Naive B cell (primary cell): ENCODE results near the gene SLC4A11. TPM values are rescaled to one million over a fixed set of nuclear protein-coding genes. Genes with fewer than 3 reads are reported as not detected.
"Not testable (repeated sequence)": the region's sequence is repeated elsewhere in the genome, so short reads cannot be mapped to it uniquely, and the experiment has no call there.

ENCODE experiments used
- ATAC-seq, 2 donors: fragments of 150-1000 bp; cut with Tn5 transposase; 2 replicates each; pipeline ENCODE4 v1.10.0; 2021; ENCODE audit warnings: low read depth in 2 of 2, mild to moderate bottlenecking in 2 of 2, moderate library complexity in 2 of 2
- DNase-seq: peaks from one replicate; pipeline ENCODE4 v3.0.0; 2022
- H3K27ac Mint-ChIP-seq, 6 donors: one replicate each; pipeline ENCODE4 v1.8.0; 2020 to 2022; ENCODE audit warnings: mild to moderate bottlenecking in 6 of 6, mixed read lengths in 6 of 6, moderate library complexity in 5 of 6, inconsistent platforms in 2 of 6
- H3K27me3 Mint-ChIP-seq, 3 donors: one replicate each; pipeline ENCODE4 v1.8.0; 2021 to 2022; ENCODE audit warnings: mixed read lengths in 3 of 3, mild to moderate bottlenecking in 1 of 3
- H3K36me3 Mint-ChIP-seq, 2 donors: one replicate each; pipeline ENCODE4 v1.8.0; 2020 to 2022; ENCODE audit warnings: mixed read lengths in 2 of 2, inconsistent platforms in 1 of 2, mild to moderate bottlenecking in 1 of 2
- H3K4me1 Mint-ChIP-seq, 3 donors: one replicate each; pipeline ENCODE4 v1.8.0; 2020 to 2022; ENCODE audit warnings: mixed read lengths in 3 of 3, inconsistent platforms in 1 of 3, mild to moderate bottlenecking in 1 of 3, moderate library complexity in 1 of 3
- H3K4me3 Mint-ChIP-seq, 8 donors: one replicate each; pipeline ENCODE4 v1.8.0; 2020 to 2022; ENCODE audit warnings: mild to moderate bottlenecking in 8 of 8, mixed read lengths in 8 of 8, moderate library complexity in 8 of 8, inconsistent platforms in 2 of 8
- H3K9me3 Mint-ChIP-seq, 7 donors: one replicate each; pipeline ENCODE4 v1.8.0; 2020 to 2022; ENCODE audit warnings: mixed read lengths in 7 of 7, mild to moderate bottlenecking in 5 of 7, inconsistent platforms in 2 of 7, moderate library complexity in 1 of 7
- polyA plus RNA-seq, 6 donors: library from polyadenylated mRNA; unstranded; fragments of 300-500 nt; fragmentation: Illumina TruSeq; gene quantifications; one replicate each; pipeline ENCODE4 v1.2.3, GENCODE V29; 2021; ENCODE audit warnings: low read depth in 6 of 6

The SLC4A11 gene
- polyA plus RNA-seq, 6 donors from 2014 or later = 0.17 TPM; not detected in 5

DNA sequence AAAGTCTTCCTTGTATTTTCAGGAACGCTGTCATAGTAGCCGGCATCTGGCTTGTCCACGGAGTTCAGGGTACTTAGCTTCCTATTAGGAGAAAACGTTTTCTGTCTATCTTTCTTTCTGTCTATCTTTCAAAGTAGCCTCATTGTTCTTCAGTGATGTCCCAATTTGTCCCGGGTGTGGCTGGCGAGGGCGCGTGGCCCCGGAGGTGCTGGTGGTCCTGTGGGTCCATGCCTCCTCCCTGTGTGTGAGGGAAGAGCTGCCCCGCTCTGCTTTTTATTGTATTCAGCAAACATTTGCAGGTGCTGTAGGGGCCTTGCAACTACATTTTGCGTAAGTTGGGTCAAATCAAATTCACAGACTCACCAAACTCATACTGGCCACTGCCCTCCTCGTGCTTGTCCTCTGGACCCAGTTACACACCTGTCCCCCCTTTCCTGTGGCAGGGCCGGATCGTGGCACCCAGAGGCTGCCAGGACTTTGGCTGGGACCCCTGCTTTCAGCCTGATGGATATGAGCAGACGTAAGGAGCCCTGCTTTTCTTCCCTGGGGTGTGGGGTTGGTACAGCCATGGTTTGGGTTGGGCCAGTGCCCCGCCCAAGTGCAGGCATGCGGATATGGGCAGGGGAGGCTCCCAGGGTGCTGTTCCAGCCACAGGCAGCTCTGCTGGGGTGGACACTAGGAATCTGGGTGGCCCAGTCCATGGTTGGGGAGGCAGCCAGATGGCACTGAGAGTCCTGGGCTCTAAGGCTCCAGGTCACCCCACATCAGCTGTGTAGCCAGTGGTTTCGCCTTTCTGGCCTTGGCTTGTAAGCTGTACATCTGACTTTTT is 17.4 kb downstream of the SLC4A11 start:
- H3K4me1 Mint-ChIP-seq = peaks cover 15 to 28% (median 25%) of the 10 kb centered on the region in 3 donors
- DNase-seq (no peak), ATAC-seq (no peak)
- H3K27me3 Mint-ChIP-seq = no peaks in the 10 kb centered on the region
- no peak overlapping the region for H3K4me3 Mint-ChIP-seq
- H3K27ac Mint-ChIP-seq = peak overlapping the region in 3 of 6 donors; percentile 24 to 81 (median 34)
- H3K36me3 Mint-ChIP-seq = peaks cover 0 to 10% of the 10 kb centered on the region in 2 donors
- H3K9me3 Mint-ChIP-seq = no peaks in the 10 kb centered on the region

DNA sequence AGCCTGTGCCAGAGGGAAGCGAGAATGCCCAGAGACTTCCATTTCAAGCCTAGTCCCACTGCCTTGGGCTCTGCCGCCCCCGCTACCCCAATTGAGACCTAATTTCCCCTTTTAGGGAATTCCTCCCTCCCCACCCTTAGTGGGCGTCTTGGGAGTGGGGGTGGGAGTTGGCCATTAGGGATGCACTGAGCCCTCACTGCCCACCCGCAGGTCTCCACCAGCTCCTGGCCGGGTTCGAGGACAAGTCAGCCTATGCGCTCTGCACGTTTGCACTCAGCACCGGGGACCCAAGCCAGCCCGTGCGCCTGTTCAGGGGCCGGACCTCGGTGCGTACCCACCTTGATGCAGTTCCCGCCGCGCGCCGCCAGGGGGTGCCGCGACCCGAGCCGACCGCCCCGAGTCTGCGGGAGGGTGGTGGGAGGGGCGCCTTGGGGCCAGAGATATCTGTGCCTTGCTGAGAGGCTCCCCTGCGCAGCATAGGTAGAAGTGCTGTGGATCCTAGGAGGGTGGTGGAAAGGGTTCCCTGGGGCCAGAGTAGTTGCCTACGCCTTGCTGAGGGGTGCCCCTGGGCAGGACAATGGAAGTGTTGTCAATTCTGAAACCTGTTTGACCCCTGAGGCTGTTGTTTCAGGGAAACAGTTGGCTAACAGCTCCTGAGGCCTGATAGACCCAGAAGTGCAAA is 20.5 kb downstream of the SLC4A11 start:
- DNase-seq = peak; percentile 75
- H3K27me3 Mint-ChIP-seq = no peaks in the 10 kb centered on the region
- peaks cover 12 to 25% (median 24%) of the 10 kb centered on the region in 3 donors for H3K4me1 Mint-ChIP-seq
- H3K9me3 Mint-ChIP-seq = no peaks in the 10 kb centered on the region
- ATAC-seq = peak; percentile 37 to 50
- H3K4me3 Mint-ChIP-seq = no peak overlapping the region
- H3K27ac Mint-ChIP-seq = peak overlapping the region in 1 of 6 donors; percentile 65
- H3K36me3 Mint-ChIP-seq = peaks cover 7 to 13% of the 10 kb centered on the region in 2 donors

GRCh38 chr20:3215359-3215917 is 23.6 kb downstream of the SLC4A11 start:
- H3K4me3 Mint-ChIP-seq, H3K36me3 Mint-ChIP-seq, ATAC-seq, H3K9me3 Mint-ChIP-seq, H3K27ac Mint-ChIP-seq, DNase-seq, H3K27me3 Mint-ChIP-seq: not testable (repeated sequence)
- H3K4me1 Mint-ChIP-seq = peaks cover 8 to 20% (median 11%) of the 10 kb centered on the region in 3 donors

GRCh38 chr20:3213226-3213625 is 25.8 kb downstream of the SLC4A11 start:
- peaks cover 8 to 21% of the 10 kb centered on the region in 2 donors for H3K36me3 Mint-ChIP-seq
- DNase-seq = no peak
- ATAC-seq = no peak
- H3K4me3 Mint-ChIP-seq = peak overlapping the region in 1 of 8 donors; percentile 33
- peaks cover 13 to 34% (median 30%) of the 10 kb centered on the region in 3 donors for H3K4me1 Mint-ChIP-seq
- H3K27ac Mint-ChIP-seq = peak overlapping the region in 1 of 6 donors; percentile 34
- H3K9me3 Mint-ChIP-seq = no peaks in the 10 kb centered on the region
- H3K27me3 Mint-ChIP-seq = no peaks in the 10 kb centered on the region

DNA sequence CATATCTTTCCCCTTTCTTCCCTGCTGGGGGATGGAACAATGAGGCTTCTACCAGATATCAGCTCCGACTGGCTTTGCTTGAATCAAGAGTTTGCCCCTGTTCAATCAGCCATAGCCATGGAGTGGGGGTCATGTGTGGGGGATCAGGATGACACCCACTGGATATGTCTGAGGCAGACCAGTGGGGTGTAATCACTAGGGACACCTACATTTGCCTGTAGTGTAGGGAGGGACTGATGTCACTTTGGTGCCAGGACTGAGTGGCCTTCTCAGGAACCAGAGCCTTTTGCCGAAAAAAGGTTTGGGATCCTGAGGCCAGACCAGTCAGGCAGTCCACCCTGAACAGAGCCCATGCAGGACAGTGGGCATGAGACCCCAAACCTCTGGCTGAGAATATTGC is 28.6 kb downstream of the SLC4A11 start:
- no peaks in the 10 kb centered on the region for H3K27me3 Mint-ChIP-seq
- peaks cover 13 to 35% (median 30%) of the 10 kb centered on the region in 3 donors for H3K4me1 Mint-ChIP-seq
- H3K36me3 Mint-ChIP-seq = peaks cover 8 to 21% of the 10 kb centered on the region in 2 donors
- H3K9me3 Mint-ChIP-seq = no peaks in the 10 kb centered on the region
- DNase-seq (no peak), ATAC-seq (no peak)
- H3K27ac Mint-ChIP-seq = peak overlapping the region in 3 of 6 donors; percentile 54 to 96 (median 77)
- peak overlapping the region; percentile 86 to 100 (median 96) for H3K4me3 Mint-ChIP-seq

GRCh38 chr20:3209946-3210317 is 29.1 kb downstream of the SLC4A11 start:
- peaks cover 13 to 37% (median 30%) of the 10 kb centered on the region in 3 donors for H3K4me1 Mint-ChIP-seq
- H3K9me3 Mint-ChIP-seq = no peaks in the 10 kb centered on the region
- peaks cover 8 to 21% of the 10 kb centered on the region in 2 donors for H3K36me3 Mint-ChIP-seq
- H3K27ac Mint-ChIP-seq = peak overlapping the region in 5 of 6 donors; percentile 54 to 99 (median 96)
- DNase-seq (no peak), ATAC-seq (peak; percentile 11 to 14)
- peak overlapping the region; percentile 86 to 100 (median 96) for H3K4me3 Mint-ChIP-seq
- no peaks in the 10 kb centered on the region for H3K27me3 Mint-ChIP-seq

DNA sequence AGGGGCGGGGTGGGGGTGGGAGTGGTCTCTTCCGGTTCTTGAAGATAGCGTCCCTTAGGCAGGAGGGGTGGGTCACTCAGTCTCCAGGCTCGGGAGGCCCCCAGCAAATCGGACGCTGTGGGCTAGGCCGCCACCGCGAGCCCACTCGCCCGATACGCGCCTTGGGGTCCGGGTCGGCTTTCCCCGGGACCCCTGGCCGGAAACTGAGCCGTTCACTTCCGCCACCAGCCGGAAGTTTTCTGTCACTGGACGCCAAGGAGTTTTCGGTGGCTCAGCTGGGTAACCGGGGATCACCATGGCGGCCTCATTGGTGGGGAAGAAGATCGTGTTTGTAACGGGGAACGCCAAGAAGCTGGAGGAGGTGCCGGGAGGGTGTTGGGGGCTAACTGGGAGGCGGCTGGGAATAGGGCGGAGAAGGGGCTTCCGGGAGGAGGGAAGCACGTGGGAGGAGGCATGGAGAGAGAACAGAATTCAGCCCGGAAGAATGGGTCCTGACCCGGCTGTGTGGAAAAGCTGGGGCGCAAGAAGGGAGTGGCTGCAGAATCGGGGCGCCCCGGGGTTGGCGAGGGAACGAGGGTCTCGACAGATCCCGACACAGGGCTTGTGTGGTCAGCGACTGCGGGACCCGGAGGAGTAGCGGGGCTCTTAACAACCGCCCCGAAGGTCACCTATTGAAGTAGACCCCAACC is 29.6 kb downstream of the SLC4A11 start, which contains the start of gene ITPA:
ITPA (plus strand) TSS at position 242 of the 689 bp plus-strand sequence; CDS start at position 296, 54 bp downstream.
- ATAC-seq = peak; percentile 39 to 44
- Mint-ChIP-seq H3K27ac (peak within 1 kb of the TSS; percentile 86 to 99 (median 96)), H3K9me3 (no peaks in the 10 kb centered on the region), H3K36me3 (peaks cover 8 to 21% of the 10 kb centered on the region in 2 donors), H3K4me1 (peaks cover 17 to 43% (median 34%) of the 10 kb centered on the region in 3 donors), H3K27me3 (no peaks in the 10 kb centered on the region), H3K4me3 (peak within 1 kb of the TSS; percentile 86 to 100 (median 96))
- peak; percentile 62 for DNase-seq

DNA sequence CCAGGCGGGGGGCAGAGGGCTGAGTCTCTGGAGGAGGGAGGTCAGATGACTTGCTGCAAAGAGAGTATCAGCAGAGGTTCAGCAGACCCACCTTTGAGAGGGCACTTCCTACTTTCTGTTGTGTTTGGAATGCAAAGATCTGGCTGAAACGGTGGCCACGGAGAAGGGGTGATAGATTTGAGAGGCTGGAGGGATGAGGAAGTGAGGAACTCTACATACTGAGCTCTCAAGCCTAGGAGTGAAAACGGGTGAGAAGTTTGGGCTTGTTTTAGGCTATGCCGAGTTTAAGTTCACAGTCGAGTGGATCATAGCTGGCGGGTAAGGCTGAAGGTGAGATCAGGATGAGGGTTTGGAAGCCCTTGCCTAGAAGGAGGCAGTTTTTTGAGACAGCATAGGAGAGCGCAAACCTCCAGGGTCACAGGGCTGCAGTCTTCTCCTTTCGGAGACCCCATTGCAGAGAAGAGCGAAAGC is 30.2 kb downstream of the SLC4A11 start:
- Mint-ChIP-seq H3K4me1 (peaks cover 19 to 45% (median 40%) of the 10 kb centered on the region in 3 donors), H3K9me3 (no peaks in the 10 kb centered on the region), H3K4me3 (peak overlapping the region; percentile 86 to 100 (median 96)), H3K36me3 (peaks cover 5 to 18% of the 10 kb centered on the region in 2 donors), H3K27me3 (no peaks in the 10 kb centered on the region), H3K27ac (peak overlapping the region; percentile 56 to 98 (median 93))
- ATAC-seq = peak; percentile 15 to 31
- DNase-seq = no peak

DNA sequence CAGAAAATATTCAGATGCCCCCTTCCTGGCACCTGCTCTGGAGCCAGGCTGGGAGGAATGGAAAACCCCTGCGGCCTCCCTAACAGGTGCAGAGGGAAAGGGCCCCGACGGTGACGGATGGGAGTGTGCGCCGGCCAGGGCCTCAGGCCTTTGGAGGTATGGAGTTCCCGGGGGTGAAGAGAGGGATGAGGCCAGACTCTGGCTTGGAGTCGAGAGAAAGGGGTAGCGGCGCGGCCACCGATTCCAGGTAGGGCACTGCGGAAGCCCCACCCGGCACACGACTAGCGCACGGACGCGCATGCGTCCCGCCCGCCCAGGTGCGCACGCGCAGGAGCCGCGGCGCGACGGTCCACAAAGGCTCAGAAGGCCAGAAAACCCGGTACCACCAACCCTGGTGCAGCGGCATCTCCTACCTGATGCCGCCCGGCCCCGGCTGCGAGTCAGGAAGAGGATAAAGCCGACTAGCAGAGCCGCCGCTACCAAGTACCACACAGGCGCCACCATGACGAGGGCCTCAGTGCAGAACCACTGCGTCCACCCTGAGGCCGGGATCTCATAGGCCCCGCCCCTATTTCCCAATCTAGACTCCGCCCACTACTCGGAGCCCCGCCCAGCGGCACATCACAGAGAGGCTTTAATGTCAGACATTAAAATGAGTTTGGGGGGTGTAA is 34.7 kb downstream of the SLC4A11 start, which contains the start of gene DDRGK1:
DDRGK1 (minus strand) TSS at position 559 of the 671 bp plus-strand sequence; CDS start at position 504, 55 bp downstream.
- Mint-ChIP-seq H3K27me3 (no peaks in the 10 kb centered on the region), H3K9me3 (no peaks in the 10 kb centered on the region), H3K36me3 (peaks cover 0 to 16% of the 10 kb centered on the region in 2 donors), H3K4me3 (peak within 1 kb of the TSS; percentile 92 to 98 (median 96)), H3K4me1 (peaks cover 24 to 27% (median 25%) of the 10 kb centered on the region in 3 donors), H3K27ac (peak within 1 kb of the TSS; percentile 90 to 98 (median 94))
- DNase-seq (peak; percentile 89), ATAC-seq (peak; percentile 83 to 84)

DNA sequence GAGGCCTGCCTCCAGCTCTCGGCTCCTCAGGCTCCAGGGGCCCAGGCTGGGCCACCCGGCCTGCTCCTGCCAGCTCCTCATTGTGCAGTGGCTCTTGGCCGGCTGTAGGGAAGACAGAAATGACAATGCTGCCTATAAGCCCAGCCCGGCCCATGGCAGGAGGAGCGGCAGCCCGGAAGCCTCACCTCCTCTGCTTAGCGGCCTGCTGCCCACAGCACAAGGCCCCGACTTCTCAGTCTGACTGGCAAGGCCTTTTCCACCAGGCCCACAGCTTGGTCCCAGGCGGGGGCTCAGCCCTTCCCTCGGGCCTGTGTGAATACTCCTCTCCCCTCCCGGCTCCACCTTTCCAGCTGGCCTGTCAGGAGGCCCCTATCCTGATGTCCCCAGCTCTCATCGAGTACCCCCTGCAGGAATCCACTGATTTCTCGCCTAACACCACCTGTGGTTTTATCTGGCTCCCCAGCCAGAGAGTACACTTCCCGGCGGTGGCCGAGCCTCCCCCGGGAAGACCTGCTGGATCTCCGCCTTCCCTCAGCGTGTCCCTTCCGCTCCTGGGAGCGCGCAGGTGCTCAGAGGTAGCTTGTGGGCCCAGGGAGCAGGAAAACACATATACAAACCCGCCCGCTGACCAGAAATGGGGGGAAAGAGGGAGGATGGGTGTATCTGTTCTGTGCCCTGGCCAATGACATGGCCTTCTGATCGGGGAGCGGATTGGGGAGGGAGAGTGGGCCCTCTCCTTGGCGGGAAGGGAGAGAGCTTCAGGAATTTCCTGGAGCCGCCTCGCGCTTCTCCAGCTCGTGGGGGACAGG is 35.5 kb downstream of the SLC4A11 start:
- Mint-ChIP-seq H3K27ac (peak overlapping the region in 4 of 6 donors; percentile 91 to 98 (median 95)), H3K4me1 (peaks cover 18 to 22% (median 18%) of the 10 kb centered on the region in 3 donors), H3K36me3 (peaks cover 5 to 9% of the 10 kb centered on the region in 2 donors), H3K4me3 (peak overlapping the region; percentile 92 to 98 (median 96)), H3K9me3 (no peaks in the 10 kb centered on the region), H3K27me3 (no peaks in the 10 kb centered on the region)
- DNase-seq = no peak
- no peak for ATAC-seq

GRCh38 chr20:3202965-3203314 is 36.0 kb downstream of the SLC4A11 start:
- Mint-ChIP-seq H3K36me3 (peaks cover 5 to 8% of the 10 kb centered on the region in 2 donors), H3K4me3 (peak overlapping the region in 7 of 8 donors; percentile 49 to 96 (median 67)), H3K27me3 (no peaks in the 10 kb centered on the region), H3K9me3 (no peaks in the 10 kb centered on the region), H3K27ac (peak overlapping the region in 1 of 6 donors; percentile 91), H3K4me1 (peaks cover 17 to 18% (median 18%) of the 10 kb centered on the region in 3 donors)
- no peak for ATAC-seq
- no peak for DNase-seq
